SJSA1 (cell line): ENCODE results near the gene BBS9. TPM values are rescaled to one million over a fixed set of nuclear protein-coding genes. Genes with fewer than 3 reads are reported as not detected.

Experiments
- DNase-seq, 2 experiments: peaks; one replicate each; pipeline ENCODE4 v3.0.0-alpha.2; 2015 to 2020; ENCODE audit warnings: low spot score in 2 of 2, low read depth in 1 of 2
- H3K27ac ChIP-seq: fragments of 250-450 bp; sonication (Bioruptor Pico); 2 replicates; pipeline ENCODE4 v1.5.1; 2020; ENCODE audit warnings: mild to moderate bottlenecking, moderate library complexity
- H3K27me3 ChIP-seq: fragments of 250-450 bp; sonication (Bioruptor Pico); replicated peaks from 2 replicates; pipeline ENCODE4 v1.5.1; 2020; ENCODE audit warnings: mild to moderate bottlenecking, moderate library complexity
- H3K36me3 ChIP-seq: fragments of 250-450 bp; sonication (Bioruptor Pico); 2 replicates; pipeline ENCODE4 v1.5.1; 2020; ENCODE audit warnings: mild to moderate bottlenecking
- H3K4me1 ChIP-seq: fragments of 250-450 bp; sonication (Bioruptor Pico); replicated peaks from 2 replicates; pipeline ENCODE4 v1.6.1; 2021; ENCODE audit warnings: mild to moderate bottlenecking
- H3K4me3 ChIP-seq: fragments of 250-450 bp; sonication (Bioruptor Pico); 2 replicates; pipeline ENCODE4 v1.5.1; 2020; ENCODE audit warnings: mild to moderate bottlenecking
- H3K9me3 ChIP-seq: fragments of 250-450 bp; sonication (Bioruptor Pico); replicated peaks from 2 replicates; pipeline ENCODE4 v1.5.1; 2020; ENCODE audit warnings: mild to moderate bottlenecking
- total RNA-seq: library from RNA; depleted of rRNA; stranded (reverse); fragments of >200 nt; shearing (Covaris generic); gene quantifications from 2 replicates; pipeline ENCODE4 v1.2.3, GENCODE V29; 2014

BBS9 gene
- total RNA-seq, 1 experiment from 2014 or later, result 3.6 TPM

- no peak overlapping the region for H3K27ac ChIP-seq
- DNase-seq, result no peak
- no peaks in the 10 kb centered on the region for H3K36me3 ChIP-seq
Observed at GRCh38 chr7:33539659-33540400, 410.5 kb downstream of the BBS9 start.

DNA sequence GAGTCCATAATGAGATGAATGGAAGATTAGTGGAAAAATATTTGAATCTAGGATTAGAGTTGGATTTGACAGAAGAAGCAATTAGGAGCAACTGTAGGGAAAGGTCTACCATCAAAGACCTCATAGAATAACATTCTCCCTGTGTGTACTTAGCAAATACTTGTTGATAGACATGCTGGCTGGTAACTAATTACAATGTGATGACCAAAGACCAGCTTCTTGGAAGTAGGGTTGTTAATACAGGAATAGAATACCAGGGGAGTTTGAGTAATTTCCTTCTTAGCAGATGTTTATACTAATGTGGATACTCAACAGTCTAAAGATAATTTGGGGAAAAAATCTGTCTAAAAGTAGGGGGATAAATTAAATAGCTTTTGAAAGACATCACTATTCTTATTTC is 418.5 kb downstream of the BBS9 start:
- Histone ChIP-seq H3K4me1 (no peaks in the 10 kb centered on the region), H3K27me3 (no peaks in the 10 kb centered on the region), H3K9me3 (no peaks in the 10 kb centered on the region), H3K27ac (no peak overlapping the region), H3K4me3 (no peak overlapping the region), H3K36me3 (no peaks in the 10 kb centered on the region)
- DNase-seq, result no peak

More at GRCh38 chr7:33539659-33540400, 410.5 kb downstream of the BBS9 start:
- Histone ChIP-seq H3K4me3 (no peak overlapping the region), H3K27me3 (no peaks in the 10 kb centered on the region), H3K9me3 (no peaks in the 10 kb centered on the region), H3K4me1 (peaks cover 8% of the 10 kb centered on the region)

- no peaks in the 10 kb centered on the region for H3K36me3 ChIP-seq
- no peak for DNase-seq
- H3K9me3 ChIP-seq, result no peaks in the 10 kb centered on the region
- H3K4me3 ChIP-seq, result no peak overlapping the region
- H3K4me1 ChIP-seq, result no peaks in the 10 kb centered on the region
- H3K27ac ChIP-seq, result no peak overlapping the region
- H3K27me3 ChIP-seq, result no peaks in the 10 kb centered on the region
Observed at GRCh38 chr7:33550363-33550762, 421.0 kb downstream of the BBS9 start.

GRCh38 chr7:33550979-33551378 is 421.6 kb downstream of the BBS9 start:
- Histone ChIP-seq H3K4me1 (no peaks in the 10 kb centered on the region), H3K27ac (no peak overlapping the region), H3K27me3 (no peaks in the 10 kb centered on the region), H3K9me3 (no peaks in the 10 kb centered on the region), H3K4me3 (no peak overlapping the region), H3K36me3 (no peaks in the 10 kb centered on the region)
- DNase-seq, result no peak

GRCh38 chr7:33554046-33554445 is 424.7 kb downstream of the BBS9 start:
- no peaks in the 10 kb centered on the region for H3K4me1 ChIP-seq
- H3K36me3 ChIP-seq, result no peaks in the 10 kb centered on the region
- DNase-seq, result no peak
- no peaks in the 10 kb centered on the region for H3K27me3 ChIP-seq
- no peak overlapping the region for H3K4me3 ChIP-seq
- H3K27ac ChIP-seq, result no peak overlapping the region
- no peaks in the 10 kb centered on the region for H3K9me3 ChIP-seq

DNA sequence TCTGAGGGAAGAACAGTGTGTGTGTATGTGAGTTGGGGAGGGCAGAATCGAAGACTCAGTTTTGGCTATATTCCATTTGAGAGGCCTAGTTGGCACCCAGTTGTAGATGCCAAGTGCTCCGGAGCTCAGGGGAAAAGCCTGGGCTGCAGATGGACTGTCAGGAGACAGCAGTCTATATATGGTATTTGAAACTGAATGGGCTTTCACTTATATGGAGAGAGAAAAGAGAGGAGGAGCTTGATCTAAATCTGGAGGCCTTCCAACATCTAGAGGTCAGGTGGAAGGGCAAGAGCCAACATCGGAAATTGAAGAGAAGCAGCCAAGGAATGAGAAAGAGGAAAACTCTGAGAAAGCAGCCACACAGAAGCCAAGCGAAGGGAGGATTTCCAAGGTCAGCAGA is 425.2 kb downstream of the BBS9 start:
- Histone ChIP-seq H3K27me3 (no peaks in the 10 kb centered on the region), H3K36me3 (no peaks in the 10 kb centered on the region), H3K27ac (no peak overlapping the region), H3K4me1 (no peaks in the 10 kb centered on the region), H3K4me3 (no peak overlapping the region), H3K9me3 (no peaks in the 10 kb centered on the region)
- DNase-seq, result no peak

- DNase-seq, result no peak
- Histone ChIP-seq H3K36me3 (no peaks in the 10 kb centered on the region), H3K27me3 (no peaks in the 10 kb centered on the region), H3K4me1 (no peaks in the 10 kb centered on the region), H3K4me3 (no peak overlapping the region), H3K9me3 (no peaks in the 10 kb centered on the region), H3K27ac (no peak overlapping the region)
Observed at GRCh38 chr7:33556472-33556871, 427.1 kb downstream of the BBS9 start.

- Histone ChIP-seq H3K9me3 (no peaks in the 10 kb centered on the region), H3K36me3 (no peaks in the 10 kb centered on the region), H3K4me1 (no peaks in the 10 kb centered on the region), H3K27me3 (no peaks in the 10 kb centered on the region), H3K4me3 (no peak overlapping the region), H3K27ac (no peak overlapping the region)
- no peak for DNase-seq
Observed at GRCh38 chr7:33558549-33559323, 429.4 kb downstream of the BBS9 start.

- no peak for DNase-seq
- Histone ChIP-seq H3K27ac (no peak overlapping the region), H3K27me3 (no peaks in the 10 kb centered on the region), H3K9me3 (no peaks in the 10 kb centered on the region), H3K4me1 (no peaks in the 10 kb centered on the region), H3K4me3 (no peak overlapping the region), H3K36me3 (no peaks in the 10 kb centered on the region)
Observed at GRCh38 chr7:33559324-33559710, 430.0 kb downstream of the BBS9 start.

- no peak overlapping the region for H3K27ac ChIP-seq
- no peaks in the 10 kb centered on the region for H3K4me1 ChIP-seq
- no peaks in the 10 kb centered on the region for H3K9me3 ChIP-seq
- H3K27me3 ChIP-seq, result no peaks in the 10 kb centered on the region
- H3K36me3 ChIP-seq, result no peaks in the 10 kb centered on the region
- H3K4me3 ChIP-seq, result no peak overlapping the region
- DNase-seq, result no peak
Observed at GRCh38 chr7:33562996-33563395, 433.6 kb downstream of the BBS9 start.

- no peaks in the 10 kb centered on the region for H3K27me3 ChIP-seq
- no peak overlapping the region for H3K27ac ChIP-seq
- H3K4me3 ChIP-seq, result no peak overlapping the region
- no peak for DNase-seq
- H3K36me3 ChIP-seq, result no peaks in the 10 kb centered on the region
- no peaks in the 10 kb centered on the region for H3K9me3 ChIP-seq
- no peaks in the 10 kb centered on the region for H3K4me1 ChIP-seq
Observed at GRCh38 chr7:33563651-33564050, 434.3 kb downstream of the BBS9 start.

- Histone ChIP-seq H3K36me3 (no peaks in the 10 kb centered on the region), H3K27ac (no peak overlapping the region), H3K27me3 (no peaks in the 10 kb centered on the region), H3K4me1 (no peaks in the 10 kb centered on the region), H3K9me3 (no peaks in the 10 kb centered on the region; the same call in 1 of the 2 replicates), H3K4me3 (no peak overlapping the region)
- DNase-seq, result no peak
Observed at GRCh38 chr7:33578166-33578565, 448.8 kb downstream of the BBS9 start.

- Histone ChIP-seq H3K27me3 (no peaks in the 10 kb centered on the region), H3K36me3 (no peaks in the 10 kb centered on the region), H3K4me1 (no peaks in the 10 kb centered on the region), H3K27ac (no peak overlapping the region), H3K4me3 (no peak overlapping the region), H3K9me3 (no peaks in the 10 kb centered on the region; the same call in 1 of the 2 replicates)
- DNase-seq, result no peak
Observed at GRCh38 chr7:33578881-33579672, 449.7 kb downstream of the BBS9 start.

GRCh38 chr7:33579673-33579960 is 450.3 kb downstream of the BBS9 start:
- no peaks in the 10 kb centered on the region for H3K36me3 ChIP-seq
- no peak overlapping the region for H3K27ac ChIP-seq
- H3K4me3 ChIP-seq, result no peak overlapping the region
- DNase-seq, result no peak
- H3K4me1 ChIP-seq, result no peaks in the 10 kb centered on the region
- no peaks in the 10 kb centered on the region for H3K27me3 ChIP-seq
- H3K9me3 ChIP-seq, result no peaks in the 10 kb centered on the region; the same call in 1 of the 2 replicates
